Activated CD8-positive, alpha-beta memory T cell treated with anti-CD3 and anti-CD28 coated beads, Interleukin-2, amount 50 U/mL, for 24 hours (primary cell): ENCODE data around the gene PSMC3IP.

Experiments used
- DNase-seq: peaks from one replicate; pipeline ENCODE4 v3.0.0-alpha.2; 2020; ENCODE audit errors: extremely low read depth

PSMC3IP gene

GRCh38 chr17:42585353-42585752 lies 7.8 kb upstream of the PSMC3IP start:
- no peak for DNase-seq

DNA sequence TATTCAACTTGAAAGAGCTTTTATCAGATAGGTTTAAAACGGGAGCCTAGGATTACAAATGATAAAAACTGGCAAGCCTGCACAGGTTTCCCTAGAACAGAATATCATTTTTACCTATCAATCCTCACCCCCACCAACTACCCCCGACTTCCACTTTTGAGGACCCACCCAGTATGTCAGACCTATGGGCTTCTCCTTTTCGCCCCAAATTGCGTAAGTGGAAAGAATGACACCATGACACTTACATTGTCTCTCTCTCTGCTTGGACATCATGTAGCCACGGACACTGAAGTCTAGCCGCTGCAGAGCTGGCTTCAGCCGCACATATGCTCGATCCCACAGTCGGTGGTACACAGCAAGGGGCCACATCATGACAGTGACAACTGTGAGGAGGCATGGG lies 7.4 kb upstream of the PSMC3IP start:
- DNase-seq = no peak

DNA sequence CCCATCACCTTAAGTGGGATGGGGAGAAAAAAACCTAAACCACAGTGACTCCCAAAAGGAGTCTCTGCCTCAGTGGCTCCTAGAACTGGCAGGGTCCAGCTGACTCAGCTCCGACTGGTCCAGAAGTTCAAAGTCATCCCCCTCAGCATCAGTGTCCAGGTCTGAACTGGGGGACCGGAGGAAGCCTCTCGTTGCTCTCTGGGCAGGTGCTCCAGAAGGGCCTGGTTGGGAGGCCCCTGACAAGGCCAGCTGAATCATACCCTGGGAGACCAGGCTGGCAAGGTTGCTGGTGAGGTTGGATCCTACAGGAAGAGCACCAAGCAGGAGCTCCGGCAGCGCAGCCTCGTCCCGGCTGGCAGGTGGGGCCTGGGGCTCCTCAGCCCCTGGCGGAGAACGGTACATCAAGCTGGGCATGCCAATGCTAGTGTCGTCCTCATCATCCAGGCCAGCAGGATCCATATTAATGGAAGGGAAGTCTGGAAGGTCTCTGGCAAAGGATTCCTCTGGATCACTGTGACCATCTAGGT lies 4.3 kb upstream of the PSMC3IP start:
- DNase-seq = no peak

DNA sequence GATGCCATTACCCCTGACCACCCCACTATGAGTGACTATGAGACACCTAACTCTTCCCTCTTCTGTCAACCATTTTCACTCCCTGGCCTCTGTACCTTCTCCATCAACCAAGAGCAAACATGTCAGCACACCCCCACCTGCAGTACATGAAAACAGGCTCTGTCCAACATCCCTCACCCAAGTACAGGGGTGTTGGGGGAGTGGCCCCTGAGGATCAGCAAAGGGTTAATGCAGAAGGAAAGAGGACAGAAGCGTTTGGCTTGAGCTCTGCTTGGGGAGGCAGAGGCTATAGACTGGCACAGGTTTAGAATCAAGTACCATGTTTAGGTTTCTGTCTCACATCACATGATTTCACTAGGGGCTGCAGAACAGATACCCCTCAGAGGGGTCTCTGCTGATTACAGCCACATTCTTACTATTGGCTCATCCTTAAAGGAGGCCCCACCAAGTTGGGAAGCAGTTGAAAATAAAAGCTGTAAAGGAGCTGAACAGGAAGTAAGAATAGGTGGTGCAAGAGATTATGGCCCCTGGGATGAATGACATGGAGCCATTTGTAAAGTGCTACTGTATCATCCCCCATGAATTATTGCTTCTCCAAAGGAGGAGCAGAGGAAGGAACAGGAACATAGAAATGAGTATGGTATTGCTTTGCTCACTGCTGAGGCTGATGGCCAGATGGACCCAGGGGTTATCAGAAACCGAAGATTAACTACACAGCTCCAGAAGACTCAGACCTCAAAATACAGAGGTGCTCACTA lies 2.4 kb upstream of the PSMC3IP start:
- no peak for DNase-seq

GRCh38 chr17:42578282-42578869 lies 847 bp upstream of the PSMC3IP start:
- peak; percentile 59 for DNase-seq

DNA sequence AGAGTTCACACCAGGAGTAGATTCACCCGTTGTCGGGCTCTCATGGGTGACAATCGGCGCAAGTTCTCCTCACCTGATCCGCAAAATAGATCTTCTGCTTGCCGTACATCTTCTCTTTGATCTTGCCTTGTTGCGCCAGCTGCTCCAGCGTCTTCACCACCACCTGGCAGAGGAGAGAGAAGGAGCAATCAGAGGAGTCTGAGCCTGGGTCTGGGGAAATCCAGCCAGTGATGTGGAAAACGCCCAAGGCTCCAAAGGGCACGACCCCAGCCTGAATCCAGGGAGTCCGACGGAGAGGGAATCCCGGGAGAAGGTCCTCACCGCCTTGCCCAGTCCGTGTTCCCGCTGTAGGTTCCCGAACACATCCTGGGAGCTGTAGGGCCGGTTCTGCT lies 393 bp downstream of the PSMC3IP start:
- no peak for DNase-seq

GRCh38 chr17:42574463-42574862 lies 3.1 kb downstream of the PSMC3IP start:
- DNase-seq = no peak

DNA sequence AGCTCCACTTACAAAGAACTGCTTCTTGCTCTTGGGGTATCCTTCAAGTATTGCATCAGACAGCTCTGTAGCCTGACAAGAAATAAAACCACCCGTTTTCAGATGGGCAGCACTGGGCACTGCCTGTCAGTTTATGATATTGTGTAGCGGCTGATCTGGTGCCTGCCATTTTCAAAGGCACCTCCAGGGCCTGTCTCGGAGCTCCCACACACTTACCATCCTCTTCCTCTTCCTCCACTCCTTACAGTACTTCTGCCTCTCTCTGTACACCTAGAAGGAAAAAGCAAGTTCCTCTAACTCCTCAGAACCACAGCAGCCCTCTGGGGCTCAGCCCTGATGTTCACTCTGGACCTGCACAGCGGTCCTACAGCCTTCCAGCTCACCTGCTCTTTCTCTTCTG lies 4.4 kb downstream of the PSMC3IP start:
- DNase-seq = no peak

DNA sequence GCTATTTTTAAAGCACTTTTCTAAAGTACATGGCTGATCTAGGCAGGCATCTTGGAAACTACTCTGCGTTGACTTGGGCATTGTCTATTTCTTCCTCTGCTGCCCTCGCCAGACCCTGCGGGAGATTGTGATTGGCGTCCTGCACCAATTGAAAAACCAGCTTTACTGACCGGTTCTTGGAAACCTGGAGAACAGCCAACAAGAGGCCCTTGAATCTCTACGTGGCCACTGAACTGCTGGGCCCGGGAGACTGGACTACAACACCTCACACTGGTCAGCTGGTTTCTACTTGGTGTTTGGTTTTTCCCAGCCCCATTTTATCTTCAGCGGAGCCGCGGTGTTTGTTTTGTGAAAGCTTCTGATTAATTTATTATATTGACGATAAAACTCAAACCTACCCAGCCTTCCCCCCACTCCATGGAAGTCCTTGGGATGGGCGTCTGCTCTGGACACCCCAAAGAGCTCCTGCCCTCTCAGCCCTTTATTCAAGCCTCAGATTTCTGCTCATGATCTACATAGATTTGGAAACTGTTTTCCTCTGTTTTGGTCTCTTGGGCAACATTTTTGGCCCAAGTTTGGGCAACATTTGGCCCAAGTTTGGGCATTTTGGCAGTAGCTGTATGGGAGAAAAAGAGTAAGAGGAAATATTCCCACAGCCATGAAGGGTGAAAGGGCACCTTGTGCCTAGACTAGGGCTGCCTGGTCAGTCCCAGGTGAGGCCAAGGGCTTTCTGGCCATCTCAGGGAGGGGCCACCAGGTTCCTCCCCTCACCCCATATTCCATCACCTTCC lies 5.9 kb downstream of the PSMC3IP start:
- DNase-seq = no peak

DNA sequence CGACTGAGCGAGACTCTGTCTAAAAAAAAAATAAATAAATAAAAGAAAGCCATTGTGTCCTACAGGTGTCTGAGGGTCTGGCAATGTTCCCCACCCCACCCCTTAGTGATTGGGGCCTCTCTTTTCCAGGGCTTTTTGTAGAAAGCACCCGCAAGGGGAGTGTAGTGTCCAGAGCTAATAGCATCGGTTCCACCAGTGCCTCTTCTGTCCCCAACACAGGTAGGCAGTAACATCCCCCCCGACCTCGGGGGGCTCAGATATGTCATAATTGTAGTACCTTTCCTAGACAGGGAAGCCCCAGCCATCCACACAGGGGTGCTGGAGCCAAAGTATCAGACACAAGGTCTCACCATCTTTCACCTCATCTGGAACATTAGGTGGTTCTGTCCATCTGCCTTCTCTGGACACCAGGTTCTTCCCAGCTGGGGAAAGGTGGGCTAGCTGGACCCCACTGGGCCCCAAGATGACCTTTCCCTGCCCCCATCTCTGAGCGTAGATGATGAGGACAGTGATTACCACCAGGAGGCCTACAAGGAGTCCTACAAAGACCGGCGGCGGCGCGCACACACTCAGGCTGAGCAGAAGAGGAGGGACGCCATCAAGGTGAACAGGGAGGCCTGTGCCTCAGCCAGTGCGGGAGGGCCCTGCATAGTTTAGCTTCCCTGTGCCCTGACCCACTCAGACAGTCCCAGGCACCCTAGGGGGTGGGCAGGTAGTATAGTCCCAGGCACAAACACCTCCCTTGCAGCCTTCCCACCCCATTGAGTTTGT lies 9.0 kb downstream of the PSMC3IP start:
- no peak for DNase-seq

GRCh38 chr17:42566883-42567573 lies 10.5 kb downstream of the PSMC3IP start, which contains the start of gene MLX:
Gene MLX, plus strand, starts transcription at chr17:42567100. Its CDS starts 25 bp downstream, at chr17:42567125.
- DNase-seq = peak; percentile 76

GRCh38 chr17:42566215-42566882 lies 11.2 kb downstream of the PSMC3IP start:
- DNase-seq = no peak

DNA sequence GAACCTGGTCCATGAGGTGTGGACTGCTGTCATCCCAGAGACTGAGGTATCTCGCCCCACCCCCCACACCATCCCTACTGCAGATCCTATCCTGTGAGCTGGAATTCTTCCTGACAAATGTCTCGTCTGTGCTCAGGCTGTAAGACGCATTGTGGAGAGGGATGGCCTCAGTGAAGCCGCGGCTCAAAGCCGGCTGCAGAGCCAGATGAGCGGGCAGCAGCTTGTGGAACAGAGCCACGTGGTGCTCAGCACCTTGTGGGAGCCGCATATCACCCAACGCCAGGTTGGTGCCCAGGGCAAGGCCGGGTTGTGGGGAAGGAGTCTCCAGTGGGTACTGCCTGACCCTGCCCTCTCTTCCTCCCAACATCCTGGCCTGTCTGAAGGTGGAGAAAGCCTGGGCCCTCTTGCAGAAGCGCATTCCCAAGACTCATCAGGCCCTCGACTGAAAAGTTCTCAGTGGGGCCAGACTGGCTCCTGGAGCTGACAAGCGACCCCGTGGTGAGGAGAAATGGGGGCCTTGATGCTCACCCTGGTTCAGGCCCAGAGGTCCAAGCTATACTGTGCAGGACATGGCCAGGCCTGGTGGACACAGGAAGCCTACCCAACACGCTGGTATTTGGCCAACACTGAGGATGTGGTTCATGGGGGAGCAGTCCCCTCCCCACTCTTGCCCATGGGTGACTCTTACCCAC lies 11.9 kb downstream of the PSMC3IP start:
- DNase-seq = no peak

GRCh38 chr17:42564815-42565522 lies 12.6 kb downstream of the PSMC3IP start:
- no peak for DNase-seq

- DNase-seq = no peak
Observed at GRCh38 chr17:42563950-42564349, 13.6 kb downstream of the PSMC3IP start.

DNA sequence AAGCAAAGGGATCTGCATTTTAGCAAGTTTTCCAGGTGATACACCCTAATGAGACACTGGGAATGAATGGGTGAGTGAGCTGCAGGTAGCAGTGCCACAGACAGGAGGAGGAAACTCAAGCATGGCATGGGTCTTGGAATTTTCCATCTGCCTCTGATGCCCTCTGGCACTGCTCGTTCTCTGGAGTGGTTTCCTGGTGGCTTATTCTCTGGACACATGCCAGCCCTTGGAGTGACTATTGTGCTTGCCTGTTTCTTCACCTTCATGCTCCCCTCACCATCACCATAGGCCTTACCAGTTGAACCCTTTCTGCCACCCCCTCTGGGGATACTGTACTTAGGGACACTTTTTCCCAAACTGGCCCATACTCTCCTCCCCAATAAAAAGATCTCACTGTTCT lies 14.0 kb downstream of the PSMC3IP start:
- DNase-seq = no peak

DNA sequence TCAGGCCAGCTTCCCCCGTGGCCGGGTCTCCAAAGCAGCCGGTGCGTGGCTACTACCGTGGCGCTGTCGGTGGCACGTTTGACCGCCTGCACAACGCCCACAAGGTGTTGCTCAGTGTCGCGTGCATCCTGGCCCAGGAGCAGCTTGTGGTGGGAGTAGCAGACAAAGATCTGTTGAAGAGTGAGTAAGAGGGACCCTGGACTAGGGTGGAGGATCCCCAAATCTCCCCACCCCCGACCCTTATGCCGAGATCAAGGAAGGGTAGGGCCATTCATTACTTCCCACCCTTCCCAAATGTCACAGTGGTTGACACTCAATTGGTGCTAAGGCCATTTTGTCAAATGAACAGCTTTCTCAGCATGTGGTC lies 14.4 kb downstream of the PSMC3IP start:
- DNase-seq = no peak

GRCh38 chr17:42562388-42563142 lies 15.0 kb downstream of the PSMC3IP start:
- no peak for DNase-seq
